WERI-Rb-1 (cell line): ENCODE measurements around the gene PCNX1.

Experiments
- DNase-seq: peaks from one replicate; pipeline ENCODE4 v3.0.0-alpha.2; 2020
- H3K27ac ChIP-seq: fragments of 250-450 bp; sonication (Bioruptor Pico); 2 replicates; pipeline ENCODE4 v1.5.1; 2020; ENCODE audit warnings: mild to moderate bottlenecking, moderate library complexity
- H3K27me3 ChIP-seq: fragments of 250-450 bp; sonication (Bioruptor Pico); 2 replicates; pipeline ENCODE4 v1.5.1; 2021; ENCODE audit warnings: mild to moderate bottlenecking, low read depth, moderate library complexity; ENCODE audit not compliant: insufficient read depth, severe bottlenecking
- H3K36me3 ChIP-seq: fragments of 250-450 bp; sonication (Bioruptor Pico); 2 replicates; pipeline ENCODE4 v1.5.1; 2020; ENCODE audit warnings: mild to moderate bottlenecking, moderate library complexity
- H3K4me3 ChIP-seq: 2 replicates; pipeline ENCODE4 v1.5.1; 2011; ENCODE audit warnings: low read depth, mild to moderate bottlenecking, control low read depth, low read length
- H3K9me3 ChIP-seq: fragments of 250-450 bp; sonication (Bioruptor Pico); 2 replicates; pipeline ENCODE4 v1.5.1; 2021; ENCODE audit warnings: mild to moderate bottlenecking, moderate library complexity; ENCODE audit not compliant: severe bottlenecking
- CTCF ChIP-seq: IDR thresholded peaks from 2 replicates; pipeline ENCODE4 v1.5.1; 2011; ENCODE audit warnings: low read depth, mild to moderate bottlenecking, control low read depth, inconsistent platforms, low read length

PCNX1 gene

GRCh38 chr14:70916799-70917198 lies 9.5 kb downstream of the PCNX1 start:
- TF ChIP-seq CTCF: no peak
- Histone ChIP-seq H3K4me3 (no peak overlapping the region), H3K27ac (no peak overlapping the region), H3K9me3 (no peaks in the 10 kb centered on the region), H3K36me3 (peaks cover 5% of the 10 kb centered on the region), H3K27me3 (no peaks in the 10 kb centered on the region)
- DNase-seq: no peak

- no peak overlapping the region for H3K27ac ChIP-seq
- TF ChIP-seq CTCF: no peak
- peaks cover 5% of the 10 kb centered on the region for H3K36me3 ChIP-seq
- no peaks in the 10 kb centered on the region for H3K9me3 ChIP-seq
- no peaks in the 10 kb centered on the region for H3K27me3 ChIP-seq
- no peak overlapping the region for H3K4me3 ChIP-seq
- no peak for DNase-seq
These were observed 10.4 kb downstream of the PCNX1 start for GRCh38 chr14:70917633-70918032.

- Histone ChIP-seq H3K36me3 (peaks cover 5% of the 10 kb centered on the region), H3K9me3 (no peaks in the 10 kb centered on the region), H3K27me3 (no peaks in the 10 kb centered on the region), H3K4me3 (no peak overlapping the region), H3K27ac (no peak overlapping the region)
- no peak for TF ChIP-seq CTCF
- no peak for DNase-seq
These were observed 12.5 kb downstream of the PCNX1 start for GRCh38 chr14:70919774-70920173.

- Histone ChIP-seq H3K27me3 (no peaks in the 10 kb centered on the region), H3K9me3 (no peaks in the 10 kb centered on the region), H3K36me3 (peaks cover 5% of the 10 kb centered on the region), H3K4me3 (no peak overlapping the region), H3K27ac (no peak overlapping the region)
- TF ChIP-seq CTCF: no peak
- DNase-seq: no peak
These were observed 13.3 kb downstream of the PCNX1 start for GRCh38 chr14:70920608-70921007.

GRCh38 chr14:70921669-70922068 lies 14.4 kb downstream of the PCNX1 start:
- no peak overlapping the region for H3K27ac ChIP-seq
- H3K4me3 ChIP-seq: no peak overlapping the region
- no peak for DNase-seq
- H3K9me3 ChIP-seq: no peaks in the 10 kb centered on the region
- no peak for TF ChIP-seq CTCF
- peaks cover 5% of the 10 kb centered on the region for H3K36me3 ChIP-seq
- no peaks in the 10 kb centered on the region for H3K27me3 ChIP-seq

GRCh38 chr14:70924521-70924920 lies 17.3 kb downstream of the PCNX1 start:
- no peak for TF ChIP-seq CTCF
- no peaks in the 10 kb centered on the region for H3K9me3 ChIP-seq
- DNase-seq: no peak
- H3K27ac ChIP-seq: no peak overlapping the region
- no peaks in the 10 kb centered on the region for H3K36me3 ChIP-seq
- H3K27me3 ChIP-seq: no peaks in the 10 kb centered on the region
- no peak overlapping the region for H3K4me3 ChIP-seq
